GM18511 (cell line): ENCODE results near the gene PMF1.

Experiments
- ATAC-seq: cut with Tn5 transposase; IDR thresholded peaks from one replicate; pipeline ENCODE4 v1.9.1; 2021; ENCODE audit warnings: mild to moderate bottlenecking, moderate library complexity; ENCODE audit not compliant: unreplicated experiment

The PMF1 gene

DNA sequence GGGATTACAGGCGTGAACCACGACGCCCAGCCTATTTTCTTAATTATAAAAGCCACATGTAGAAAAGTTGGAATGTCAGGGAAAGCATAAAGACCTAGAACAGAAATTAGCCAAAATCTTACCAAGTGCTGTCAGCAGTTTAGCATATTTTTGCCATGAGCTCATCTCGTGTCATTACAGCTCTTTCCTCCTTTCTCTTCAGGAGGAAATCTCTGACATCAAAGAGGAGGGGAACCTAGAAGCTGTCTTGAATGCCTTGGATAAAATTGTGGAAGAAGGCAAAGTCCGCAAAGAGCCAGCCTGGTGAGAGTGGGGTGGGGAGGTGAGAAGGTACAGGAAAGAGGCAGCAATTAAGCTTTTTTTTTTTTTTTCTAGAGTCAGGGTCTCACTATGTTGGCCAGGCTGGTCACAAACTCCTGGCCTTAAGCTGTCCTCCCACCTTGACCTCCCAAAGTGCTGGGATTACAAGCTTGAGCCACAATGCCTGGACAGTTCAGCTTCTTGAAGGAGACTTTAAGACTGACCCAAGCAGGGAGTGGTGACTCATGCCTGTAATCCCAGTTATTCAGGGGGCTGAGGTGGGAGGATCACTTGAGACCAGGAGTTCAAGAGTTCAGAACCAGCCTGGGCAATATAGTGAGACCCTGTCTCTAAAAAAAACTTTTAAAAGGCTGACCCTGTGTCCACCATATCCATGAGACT, 20.8 kb downstream of the PMF1 start:
- ATAC-seq = no peak

- ATAC-seq = no peak
These were observed 23.4 kb downstream of the PMF1 start for GRCh38 chr1:156236164-156236563.

GRCh38 chr1:156238248-156238647, 25.4 kb downstream of the PMF1 start:
- no peak for ATAC-seq

DNA sequence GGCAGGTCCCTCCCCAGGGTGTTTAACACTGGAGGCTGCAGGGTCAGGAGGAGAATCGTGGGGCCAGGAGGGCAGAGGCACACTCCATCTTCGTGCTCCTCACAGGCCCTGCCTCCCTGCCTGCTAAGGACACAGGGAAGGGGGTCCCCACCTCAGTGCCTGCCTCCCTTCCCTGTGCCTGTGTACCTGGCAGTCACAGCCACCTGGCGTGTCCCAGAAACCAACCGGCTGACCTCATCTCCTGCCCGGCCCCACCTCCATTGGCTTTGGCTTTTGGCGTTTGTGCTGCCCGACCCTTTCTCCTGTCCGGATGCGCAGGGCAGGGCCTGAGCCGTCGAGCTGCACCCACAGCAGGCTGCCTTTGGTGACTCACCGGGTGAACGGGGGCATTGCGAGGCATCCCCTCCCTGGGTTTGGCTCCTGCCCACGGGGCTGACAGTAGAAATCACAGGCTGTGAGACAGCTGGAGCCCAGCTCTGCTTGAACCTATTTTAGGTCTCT, 28.6 kb downstream of the PMF1 start:
- no peak for ATAC-seq

DNA sequence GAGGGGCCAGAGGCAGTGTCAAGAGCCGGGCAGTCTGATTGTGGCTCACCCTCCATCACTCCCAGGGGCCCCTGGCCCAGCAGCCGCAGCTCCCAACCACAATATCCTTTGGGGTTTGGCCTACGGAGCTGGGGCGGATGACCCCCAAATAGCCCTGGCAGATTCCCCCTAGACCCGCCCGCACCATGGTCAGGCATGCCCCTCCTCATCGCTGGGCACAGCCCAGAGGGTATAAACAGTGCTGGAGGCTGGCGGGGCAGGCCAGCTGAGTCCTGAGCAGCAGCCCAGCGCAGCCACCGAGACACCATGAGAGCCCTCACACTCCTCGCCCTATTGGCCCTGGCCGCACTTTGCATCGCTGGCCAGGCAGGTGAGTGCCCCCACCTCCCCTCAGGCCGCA, 29.1 kb downstream of the PMF1 start, which contains the start of gene BGLAP:
Gene BGLAP, plus strand, starts transcription at position 259 of the 400 bp plus-strand sequence. Its CDS starts 48 bp downstream, at position 307.
- no peak for ATAC-seq

DNA sequence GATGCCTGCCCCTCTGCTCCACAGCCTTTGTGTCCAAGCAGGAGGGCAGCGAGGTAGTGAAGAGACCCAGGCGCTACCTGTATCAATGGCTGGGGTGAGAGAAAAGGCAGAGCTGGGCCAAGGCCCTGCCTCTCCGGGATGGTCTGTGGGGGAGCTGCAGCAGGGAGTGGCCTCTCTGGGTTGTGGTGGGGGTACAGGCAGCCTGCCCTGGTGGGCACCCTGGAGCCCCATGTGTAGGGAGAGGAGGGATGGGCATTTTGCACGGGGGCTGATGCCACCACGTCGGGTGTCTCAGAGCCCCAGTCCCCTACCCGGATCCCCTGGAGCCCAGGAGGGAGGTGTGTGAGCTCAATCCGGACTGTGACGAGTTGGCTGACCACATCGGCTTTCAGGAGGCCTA, 29.9 kb downstream of the PMF1 start:
- no peak for ATAC-seq

DNA sequence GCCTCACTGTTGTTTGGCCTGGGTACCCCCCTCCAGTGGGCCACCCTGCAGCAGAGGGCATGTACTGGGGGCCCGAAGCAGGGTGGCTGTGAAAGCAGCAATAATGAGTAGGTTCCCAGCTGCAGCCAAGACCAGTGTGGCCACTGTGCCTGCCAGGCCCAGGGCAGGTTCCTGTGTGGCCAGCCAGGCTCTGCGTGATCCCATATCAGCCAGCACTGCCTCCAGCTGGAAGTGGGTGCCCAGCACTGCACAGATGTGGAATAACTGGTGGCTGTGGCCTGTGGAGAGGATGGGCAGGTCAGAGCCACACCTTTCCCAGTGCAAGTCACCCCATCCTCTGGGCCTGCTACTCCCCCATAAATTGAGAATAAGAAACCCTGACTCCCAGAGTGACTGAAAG, 31.3 kb downstream of the PMF1 start:
- ATAC-seq = no peak

DNA sequence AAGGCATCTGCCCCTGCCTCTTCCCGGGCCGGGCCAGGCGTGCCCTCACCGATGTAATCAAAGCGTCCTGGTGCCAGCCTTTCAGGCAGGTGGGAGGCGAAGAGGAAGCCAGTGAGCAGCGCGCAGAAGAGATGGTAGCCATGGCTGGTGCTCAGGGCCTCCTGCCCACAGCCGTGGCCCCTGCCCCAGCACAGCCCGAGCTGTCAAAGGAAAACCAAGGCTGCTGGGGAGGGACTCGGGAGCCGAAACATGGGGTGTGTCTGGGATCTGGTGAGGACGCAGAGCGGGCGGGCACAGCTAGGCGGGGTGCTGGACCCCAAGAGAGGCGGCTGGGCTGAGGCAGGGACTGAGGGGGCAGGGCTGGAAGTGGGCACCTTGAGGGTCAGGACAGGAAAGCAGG, 31.9 kb downstream of the PMF1 start:
- ATAC-seq = no peak

- no peak for ATAC-seq
These were observed 32.8 kb downstream of the PMF1 start for GRCh38 chr1:156245451-156246232.

DNA sequence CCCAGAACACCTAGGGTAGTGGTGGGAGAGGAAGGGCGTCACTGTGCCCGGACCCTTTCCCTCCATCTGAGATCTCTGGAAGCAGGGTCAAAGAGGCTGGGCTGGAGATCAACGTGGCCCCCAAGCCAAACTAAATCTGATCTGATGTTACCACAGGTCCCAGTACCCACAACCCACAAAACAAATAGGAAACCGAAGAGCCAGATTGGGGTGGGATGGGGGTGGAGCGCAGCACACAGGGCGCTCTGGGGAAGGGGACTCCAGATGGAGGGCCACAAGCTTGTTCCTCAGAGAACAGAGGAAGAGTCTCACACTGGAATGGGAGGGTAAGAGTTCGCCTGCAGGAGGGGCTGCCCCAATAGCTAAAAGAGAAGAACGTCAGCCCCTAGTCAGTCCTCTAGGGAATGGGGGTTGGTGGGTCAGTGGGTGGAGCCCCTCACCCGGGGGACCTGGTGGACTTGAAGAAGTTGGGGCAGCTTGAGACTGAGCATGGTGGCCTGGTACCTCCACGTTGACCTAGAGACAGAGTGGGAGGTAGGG, 33.5 kb downstream of the PMF1 start:
- no peak for ATAC-seq

GRCh38 chr1:156246781-156247459, 34.1 kb downstream of the PMF1 start:
- ATAC-seq = no peak

GRCh38 chr1:156247460-156248322, 34.9 kb downstream of the PMF1 start, which contains the start of gene PAQR6:
PAQR6 (minus strand) TSS chr1:156248056; CDS start chr1:156246731, 1,325 bp downstream.
- no peak for ATAC-seq

DNA sequence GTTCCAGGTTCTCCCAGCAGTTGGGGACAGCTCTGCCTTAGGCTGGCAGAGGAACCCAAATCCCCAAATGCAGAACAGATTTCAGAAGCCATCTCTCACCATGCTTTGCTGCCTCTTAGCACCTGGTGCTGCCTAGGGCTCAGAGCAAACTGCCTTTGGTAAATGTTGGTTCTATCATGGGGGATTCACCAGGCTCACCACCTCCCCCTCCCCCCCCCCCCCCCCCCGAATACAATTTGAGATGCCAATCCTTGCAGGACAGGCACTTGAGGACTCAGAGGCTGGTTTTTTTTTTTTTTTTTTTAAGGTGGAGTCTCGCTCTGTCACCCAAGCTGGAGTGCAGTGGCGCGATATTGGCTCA, 35.5 kb downstream of the PMF1 start:
- ATAC-seq = no peak

- ATAC-seq = no peak
These were observed 36.8 kb downstream of the PMF1 start for GRCh38 chr1:156249593-156249992.

GRCh38 chr1:156251527-156251926, 38.7 kb downstream of the PMF1 start:
- no peak for ATAC-seq

GRCh38 chr1:156253634-156254033, 40.8 kb downstream of the PMF1 start:
- no peak for ATAC-seq

GRCh38 chr1:156257711-156258110, 44.9 kb downstream of the PMF1 start:
- ATAC-seq = no peak

DNA sequence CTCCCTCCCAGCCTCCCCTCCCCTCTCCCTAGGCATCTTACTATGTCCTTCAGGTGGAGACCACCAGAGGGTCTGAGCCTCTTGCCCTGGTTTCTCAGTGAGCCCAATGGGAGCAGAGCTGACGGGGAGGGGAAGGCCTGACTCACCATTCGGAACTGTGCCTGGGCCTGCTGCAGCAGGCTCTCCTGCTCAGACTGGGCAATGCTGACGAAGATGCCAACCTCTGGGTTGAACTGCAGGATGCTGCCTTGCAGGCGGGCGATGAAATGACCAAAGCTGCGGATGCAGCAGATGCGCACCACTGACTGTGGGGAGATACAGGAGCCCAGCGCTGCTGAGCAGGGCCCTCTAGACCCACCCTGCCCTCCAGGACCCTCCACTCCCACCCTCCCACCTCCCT, 46.1 kb downstream of the PMF1 start:
- no peak for ATAC-seq

GRCh38 chr1:156259805-156260204, 47.0 kb downstream of the PMF1 start:
- no peak for ATAC-seq

DNA sequence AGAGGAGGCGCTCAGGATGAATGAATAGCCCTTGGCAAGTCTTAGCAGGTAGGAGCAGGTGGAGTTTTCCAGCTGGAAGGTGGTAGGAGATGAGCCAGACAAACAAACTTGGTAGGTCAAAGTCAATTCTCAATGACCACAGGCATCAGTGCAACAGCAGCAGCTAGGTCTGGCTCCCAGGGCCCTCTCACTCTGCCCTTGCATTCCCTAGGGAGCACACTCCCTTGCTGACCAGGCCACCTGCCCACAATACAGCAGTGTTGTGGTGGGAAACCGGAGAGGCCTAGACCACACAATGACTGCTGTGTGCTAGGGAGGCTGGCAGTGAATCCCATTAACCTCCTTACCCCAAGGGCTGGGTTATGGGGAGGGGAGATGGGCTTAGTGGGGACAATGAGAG, 48.1 kb downstream of the PMF1 start:
- no peak for ATAC-seq
